HG03139 (cell line): ENCODE data around the gene CPEB4.

Experiments
- ATAC-seq: cut with Tn5 transposase; IDR thresholded peaks from one replicate; pipeline ENCODE4 v1.9.1; 2021; ENCODE audit not compliant: unreplicated experiment

Gene CPEB4

GRCh38 chr5:173941102-173941501 lies 53.0 kb downstream of the CPEB4 start:
- ATAC-seq: no peak

GRCh38 chr5:173941758-173942401 lies 53.7 kb downstream of the CPEB4 start:
- no peak for ATAC-seq

GRCh38 chr5:173944511-173944910 lies 56.4 kb downstream of the CPEB4 start:
- no peak for ATAC-seq

DNA sequence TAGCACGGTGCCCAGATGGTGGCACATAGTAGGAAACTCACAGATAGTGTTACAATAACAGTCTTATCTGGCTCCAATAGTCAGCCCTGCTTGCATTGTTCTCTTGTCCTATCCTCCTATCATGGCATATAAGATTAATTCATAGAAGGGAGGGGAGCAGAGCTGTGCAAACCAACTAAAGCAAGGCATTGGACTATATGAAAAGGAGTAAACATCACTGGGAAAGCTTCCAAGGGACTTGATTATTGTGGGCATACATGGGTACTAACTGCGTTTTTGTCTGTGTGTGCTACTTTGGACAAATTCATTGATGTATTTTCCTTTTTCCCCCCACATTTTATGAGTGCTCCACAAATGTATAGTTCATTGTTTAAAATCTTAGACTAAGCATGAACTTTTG lies 57.0 kb downstream of the CPEB4 start:
- no peak for ATAC-seq

GRCh38 chr5:173946323-173946722 lies 58.2 kb downstream of the CPEB4 start:
- ATAC-seq: no peak

DNA sequence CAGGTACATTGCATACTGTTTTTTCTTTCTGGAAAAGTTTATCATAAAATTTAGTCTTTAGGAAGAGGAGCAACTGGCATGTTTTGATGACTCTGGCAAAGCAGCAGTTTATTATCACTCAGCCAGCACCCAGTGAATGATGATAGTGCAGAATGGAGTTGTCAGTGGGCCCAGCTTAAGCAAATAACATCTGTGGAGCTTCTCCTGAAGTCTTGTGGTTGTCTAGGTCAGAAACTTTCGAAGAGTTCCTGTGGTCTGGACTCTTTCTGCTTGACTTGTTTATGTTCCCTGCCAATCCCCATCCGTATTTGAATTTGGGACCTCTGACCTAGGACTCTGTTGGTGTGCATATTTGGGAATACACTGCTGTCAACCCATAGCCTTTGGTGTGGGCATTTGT lies 62.7 kb downstream of the CPEB4 start:
- ATAC-seq: no peak

DNA sequence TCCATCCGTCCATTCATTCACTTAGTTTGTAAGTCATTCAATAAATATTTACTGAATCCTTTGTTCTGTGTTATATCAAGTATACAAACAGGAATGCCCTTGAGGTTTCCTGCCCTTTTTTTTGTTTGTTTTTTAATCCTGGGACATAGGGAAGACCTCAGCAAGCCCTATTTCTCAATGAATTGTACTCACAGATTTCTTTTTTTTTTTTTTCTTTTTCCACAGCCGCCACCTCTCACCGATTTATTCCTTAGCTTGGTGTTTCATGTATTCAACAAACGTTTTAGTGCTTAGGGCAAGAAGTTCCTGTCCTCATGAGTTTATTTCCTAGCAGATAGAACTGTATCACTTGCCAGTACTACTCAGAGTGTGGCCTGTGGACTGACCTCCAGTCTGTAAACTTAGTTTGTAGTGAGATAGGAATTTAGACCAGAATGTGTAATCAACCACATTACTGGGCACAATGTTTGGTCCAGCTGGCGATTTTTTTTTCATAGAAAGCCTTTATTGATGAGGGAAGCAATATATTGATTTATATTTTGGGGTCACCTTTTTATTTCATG lies 65.5 kb downstream of the CPEB4 start:
- no peak for ATAC-seq

GRCh38 chr5:173954671-173955521 lies 66.7 kb downstream of the CPEB4 start:
- peak; percentile 71 for ATAC-seq

GRCh38 chr5:173960986-173961385 lies 72.8 kb downstream of the CPEB4 start:
- ATAC-seq: no peak

DNA sequence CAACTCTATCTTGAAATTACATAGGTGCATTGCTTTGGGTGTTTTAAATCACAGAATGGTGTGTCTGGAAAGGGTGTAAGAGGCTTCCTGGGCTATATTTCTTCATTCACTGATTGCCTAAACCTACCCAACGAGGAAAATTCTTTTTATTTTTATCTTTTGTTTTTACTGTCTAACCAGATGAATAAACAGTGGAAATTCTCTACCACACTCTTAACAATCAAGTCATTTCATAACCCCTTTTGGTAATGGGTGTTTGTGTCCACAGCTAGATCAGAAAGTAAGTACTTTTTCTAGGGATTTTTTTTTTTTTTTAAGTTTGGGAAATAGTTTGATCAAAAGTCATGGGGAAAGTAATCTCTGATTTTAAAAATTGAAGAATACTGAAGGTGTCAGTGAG lies 73.3 kb downstream of the CPEB4 start:
- ATAC-seq: no peak

DNA sequence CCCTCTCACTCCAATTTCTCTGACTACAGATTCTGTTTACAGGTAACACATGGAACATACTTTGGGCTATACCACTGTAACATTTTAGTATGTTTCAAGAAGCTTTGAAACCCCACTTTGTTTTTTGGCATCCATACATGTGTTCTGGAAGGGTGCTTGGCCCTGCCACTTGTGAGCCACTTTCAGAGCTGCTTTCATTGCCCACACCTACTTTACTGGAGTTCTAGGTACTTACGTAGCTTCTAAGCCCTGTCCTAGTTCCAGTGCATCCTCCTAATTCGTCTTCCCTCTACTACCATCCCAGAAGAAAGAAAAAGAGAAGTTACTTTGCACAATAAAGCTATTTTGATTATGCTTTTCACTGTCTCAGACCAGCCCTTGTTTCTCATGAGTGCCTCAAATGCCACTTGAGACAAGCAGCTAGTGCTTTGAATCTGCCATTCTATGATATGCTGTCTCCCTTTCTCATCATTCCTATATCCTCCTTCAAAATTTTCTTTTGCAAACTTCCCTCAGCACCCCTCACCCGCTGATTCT lies 74.4 kb downstream of the CPEB4 start:
- ATAC-seq: no peak

- ATAC-seq: no peak
These were observed 75.2 kb downstream of the CPEB4 start for GRCh38 chr5:173963182-173963838.

DNA sequence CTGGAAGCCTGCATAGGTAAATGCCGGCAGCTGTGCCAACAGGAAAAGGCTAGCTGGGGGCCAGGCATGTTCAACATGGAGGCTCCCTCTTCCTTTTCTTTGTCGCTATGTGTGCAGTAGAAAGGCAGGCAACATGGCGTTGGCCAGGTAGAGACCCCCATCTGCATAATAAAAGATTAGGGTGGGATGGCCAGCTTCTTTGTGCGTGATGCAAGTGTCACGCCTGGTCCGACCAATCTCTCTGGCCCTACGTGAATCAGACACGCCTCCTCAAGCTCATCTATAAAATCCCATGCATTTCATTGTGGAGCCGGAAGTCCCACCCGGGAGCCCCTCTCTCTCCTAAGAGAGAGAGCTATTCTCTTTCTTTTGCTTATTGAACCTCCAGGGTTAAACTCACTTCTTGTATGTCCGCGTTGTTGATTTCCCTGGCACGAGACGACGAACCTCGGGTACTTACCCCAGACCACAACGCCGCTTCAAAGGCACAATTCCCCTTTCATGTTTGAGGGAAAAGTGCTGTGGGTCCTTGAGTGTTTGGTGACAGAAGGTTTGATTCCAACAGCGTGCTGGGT lies 75.8 kb downstream of the CPEB4 start:
- no peak for ATAC-seq

- ATAC-seq: no peak
These were observed 76.4 kb downstream of the CPEB4 start for GRCh38 chr5:173964506-173964905.

DNA sequence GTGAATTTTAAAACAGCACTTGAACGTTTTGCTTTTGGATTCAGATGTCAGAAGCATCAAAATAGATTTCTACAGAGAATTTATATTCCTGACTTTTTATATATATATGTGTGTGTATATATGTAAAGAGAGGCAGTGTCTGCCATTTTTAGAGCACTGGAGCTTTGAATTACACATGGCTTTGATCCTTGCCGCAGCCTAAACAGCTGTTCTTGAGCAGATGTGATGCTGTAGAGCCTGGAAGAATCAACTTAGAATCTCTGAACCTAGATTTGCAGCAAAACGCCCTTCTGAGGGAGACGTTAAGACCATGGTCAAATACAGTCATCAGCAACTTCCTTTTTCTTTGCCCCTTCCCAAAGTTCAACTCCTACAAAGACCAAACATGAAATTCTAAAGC lies 79.1 kb downstream of the CPEB4 start:
- no peak for ATAC-seq

GRCh38 chr5:173968154-173968797 lies 80.1 kb downstream of the CPEB4 start:
- no peak for ATAC-seq

DNA sequence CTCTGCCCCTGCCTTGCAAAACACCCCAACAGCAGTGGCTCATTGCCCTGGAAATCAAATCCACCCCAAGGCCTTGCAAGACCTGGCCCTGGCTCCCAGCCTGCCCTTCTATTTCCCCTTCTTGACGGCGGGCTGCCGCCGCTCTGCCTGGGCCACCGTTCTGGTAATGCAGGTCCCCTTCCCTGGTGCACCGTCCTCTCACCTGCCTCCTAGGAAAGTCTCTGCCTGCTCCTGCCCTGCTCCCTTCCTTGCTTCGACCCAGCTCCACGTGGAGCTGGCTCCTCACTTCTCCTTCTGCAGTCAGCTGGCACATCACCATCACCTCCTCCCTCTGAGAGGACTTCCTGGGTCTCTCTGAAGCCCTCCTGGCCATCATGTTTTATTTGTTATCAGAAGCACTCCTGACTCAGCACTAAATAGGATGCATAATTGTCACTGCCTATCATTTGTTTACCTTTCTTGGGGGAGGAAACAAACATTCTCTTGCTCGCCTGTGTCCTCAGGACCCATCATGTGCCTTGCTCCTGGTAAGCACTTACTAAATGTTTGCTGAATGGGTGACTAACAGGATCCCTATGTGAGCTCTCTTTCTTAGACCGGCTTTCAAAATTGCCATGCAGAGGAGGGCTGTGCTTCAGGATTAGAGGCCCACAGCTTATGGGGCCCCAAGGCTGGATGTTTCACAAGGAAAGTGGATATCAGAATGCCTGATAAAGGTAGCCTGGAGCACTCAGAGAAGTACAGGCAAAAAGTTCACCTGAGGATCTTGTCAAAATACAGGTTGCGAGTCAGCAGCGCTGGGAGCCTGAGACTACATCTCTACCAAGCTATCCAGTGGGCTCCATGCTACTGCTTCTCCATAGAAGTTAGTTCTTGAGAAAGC lies 81.3 kb downstream of the CPEB4 start:
- ATAC-seq: no peak

DNA sequence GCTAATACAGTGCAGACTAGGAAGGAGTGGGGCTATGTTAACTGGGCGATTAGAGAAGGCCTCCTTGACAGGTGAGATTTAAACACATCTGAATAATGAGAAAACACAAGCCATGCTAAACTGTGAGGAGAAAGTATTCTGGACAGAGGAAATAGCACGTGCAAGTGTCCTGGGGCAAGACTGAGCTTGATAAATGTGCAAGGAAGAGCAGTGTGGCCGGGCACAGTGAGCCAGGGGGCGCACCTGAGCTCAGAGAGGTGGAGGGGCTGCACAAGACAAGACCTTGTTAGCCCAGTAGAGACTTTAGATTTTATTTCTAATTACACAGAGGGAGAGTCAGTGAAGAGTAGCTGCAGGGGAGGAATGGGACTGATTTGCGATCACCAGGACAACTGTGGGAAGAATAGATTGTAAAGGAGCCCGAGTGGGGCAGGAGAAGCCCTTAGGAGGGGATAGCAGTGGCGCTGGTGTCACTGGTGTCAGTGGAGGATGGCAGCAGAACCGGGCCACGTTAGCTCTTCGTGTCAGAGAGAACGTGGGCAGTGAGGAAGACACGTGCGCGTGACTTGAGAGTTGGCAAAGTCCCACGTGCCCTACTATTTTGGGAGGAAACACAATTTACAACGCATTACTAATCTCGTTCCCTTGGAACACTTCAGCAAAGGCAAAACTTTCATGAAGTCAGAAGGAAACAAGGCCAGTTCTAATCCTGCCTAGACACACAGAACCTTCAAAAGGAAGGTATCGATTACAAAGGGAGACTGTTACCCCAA lies 82.9 kb downstream of the CPEB4 start:
- ATAC-seq: no peak
